LHCN-M2 (cell line): ENCODE measurements around the gene SGMS2. TPM values are rescaled to one million over a fixed set of nuclear protein-coding genes. Genes with fewer than 3 reads are reported as not detected.
"Not testable (repeated sequence)": the region's sequence is repeated elsewhere in the genome, so short reads cannot be mapped to it uniquely, and the experiment has no call there.

Experiments
- DNase-seq: peaks from one replicate; pipeline ENCODE4 v3.0.0-alpha.2; 2012; ENCODE audit warnings: low read depth
- total RNA-seq: library from RNA; depleted of rRNA; stranded (reverse); fragments of >200 nt; gene quantifications from 2 replicates; pipeline ENCODE4 v1.2.3, GENCODE V29; 2014

The SGMS2 gene
- total RNA-seq, 1 experiment from 2014 or later: 98.9 TPM

DNA sequence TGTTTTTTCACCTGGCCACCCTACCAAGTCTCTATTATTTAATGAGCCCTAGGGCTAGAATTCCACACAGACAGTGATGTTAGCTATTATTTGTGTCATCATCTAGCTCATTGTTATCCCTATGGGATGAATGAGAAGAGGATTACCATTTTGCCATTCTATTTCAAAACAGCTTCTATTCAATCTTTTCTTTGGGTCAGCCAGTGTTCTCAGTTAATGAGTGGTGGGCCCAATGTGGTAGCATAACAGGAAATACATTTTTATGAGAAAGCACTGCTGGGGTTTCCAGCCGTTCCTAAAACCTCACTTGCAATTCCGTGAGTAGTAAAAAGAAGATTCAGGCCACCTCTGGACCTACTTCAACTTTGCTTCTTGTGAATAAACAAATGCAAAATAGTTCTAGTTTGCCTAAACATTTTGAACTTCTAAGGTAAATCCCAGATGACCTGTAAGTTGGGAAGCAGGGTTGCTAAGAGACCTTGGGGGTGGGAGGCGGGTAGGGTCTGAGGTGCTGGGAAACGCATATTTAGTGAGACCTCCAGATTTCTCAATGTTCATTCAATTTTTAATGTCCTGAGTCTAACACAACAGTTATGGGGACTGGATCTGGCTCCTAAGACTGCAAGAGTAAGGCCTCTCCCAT, 81.8 kb downstream of the SGMS2 start:
- no peak for DNase-seq

DNA sequence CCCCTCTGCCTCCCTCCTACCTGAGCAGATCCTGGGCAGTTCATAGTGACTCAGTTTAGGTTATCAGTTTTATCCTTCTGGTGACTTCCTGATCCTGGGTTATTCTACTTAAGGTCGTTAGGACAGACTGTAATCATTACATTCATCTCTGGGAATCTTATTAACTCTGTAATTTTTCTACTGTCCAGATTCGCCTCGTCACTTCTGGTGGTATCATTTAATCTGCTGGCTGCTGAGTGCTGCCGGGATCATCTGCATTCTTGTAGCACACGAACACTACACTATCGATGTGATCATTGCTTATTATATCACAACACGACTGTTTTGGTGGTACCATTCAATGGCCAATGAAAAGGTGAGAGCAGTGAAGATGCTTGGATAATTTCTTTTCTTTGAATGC, 83.6 kb downstream of the SGMS2 start:
- DNase-seq: no peak

DNA sequence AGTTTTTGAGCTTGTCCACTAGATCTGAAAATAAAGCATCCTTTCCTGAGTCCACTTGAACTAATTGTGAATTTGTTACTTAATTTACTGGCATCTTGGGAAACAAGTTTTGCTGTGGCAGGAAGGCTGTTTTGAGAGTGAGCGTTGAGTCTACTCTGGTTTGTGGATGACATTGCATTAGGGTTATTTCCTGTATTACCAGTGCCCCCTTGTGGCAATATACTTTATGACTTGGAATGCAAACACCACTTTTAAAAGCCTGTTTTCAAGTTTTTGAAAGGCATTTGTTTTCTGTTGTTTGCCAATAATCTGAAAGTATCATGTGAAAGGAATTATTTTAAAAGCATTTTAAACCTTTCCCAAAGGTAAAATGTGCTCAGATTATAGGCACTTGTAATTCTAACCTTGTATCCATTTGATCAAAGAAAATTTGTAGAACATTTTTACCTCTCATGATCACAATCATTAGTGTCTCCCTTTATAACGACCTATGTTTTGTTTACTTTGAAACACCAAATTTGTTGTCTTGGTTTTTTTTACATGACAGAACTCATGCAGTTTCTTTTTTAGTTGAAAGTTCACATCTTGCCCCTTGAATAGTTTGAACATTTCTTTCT, 88.7 kb downstream of the SGMS2 start:
- DNase-seq: peak; percentile 71

DNA sequence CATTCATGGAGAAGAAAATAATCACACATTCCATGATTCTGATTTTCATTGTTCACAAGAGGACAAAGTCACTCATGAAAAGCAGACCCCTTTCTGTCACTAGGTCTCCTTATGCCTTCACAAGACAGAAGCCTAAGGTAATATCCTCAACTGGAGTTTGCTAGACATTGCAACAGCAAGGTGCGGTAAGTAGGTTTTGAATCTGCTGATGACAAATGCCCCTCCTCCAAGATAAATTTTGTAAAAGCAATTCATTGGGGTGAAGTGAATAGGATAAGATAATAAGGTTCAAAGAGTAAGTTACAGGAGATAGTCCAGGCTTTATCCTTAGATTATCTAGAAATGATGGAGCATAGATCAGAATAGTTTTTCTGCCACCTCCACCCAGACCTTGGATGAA, 90.5 kb downstream of the SGMS2 start:
- DNase-seq: no peak

DNA sequence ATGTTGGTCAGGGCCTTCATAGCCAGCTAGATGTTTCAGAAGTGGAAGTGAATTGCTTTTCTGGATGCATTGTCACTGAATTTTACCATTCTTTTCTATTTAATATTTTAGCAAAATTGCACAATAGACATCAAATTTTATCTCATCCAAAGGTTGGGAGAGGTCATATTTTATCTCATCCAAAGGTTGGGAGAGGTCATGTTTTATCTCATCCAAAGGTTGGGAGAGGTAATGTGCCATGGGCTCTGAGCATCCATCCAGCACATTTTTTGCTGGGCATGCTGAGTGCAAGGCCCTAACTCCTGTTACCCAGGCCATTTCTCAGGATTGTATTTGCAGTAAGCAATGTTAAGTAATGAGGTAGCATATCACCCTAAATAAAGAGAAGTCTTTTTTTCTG, 91.9 kb downstream of the SGMS2 start:
- no peak for DNase-seq

DNA sequence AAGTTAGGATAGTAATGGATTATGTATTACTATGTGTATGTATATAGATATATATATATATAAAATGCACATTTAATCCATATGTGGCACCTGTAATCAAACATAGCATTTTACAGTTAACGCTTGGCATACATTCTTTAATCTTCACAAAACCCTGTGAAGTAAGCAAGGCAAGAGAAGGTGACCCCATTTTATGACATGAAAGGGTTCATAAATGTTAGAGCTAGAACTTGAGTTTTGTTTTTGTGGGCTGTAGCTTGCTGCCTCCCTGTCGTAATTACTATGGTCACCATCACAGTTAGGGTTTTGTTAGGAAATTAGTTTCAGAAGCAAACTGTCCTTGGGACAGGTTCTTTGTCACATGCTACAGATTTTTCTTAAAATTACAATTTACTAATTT, 92.8 kb downstream of the SGMS2 start:
- DNase-seq: no peak

DNA sequence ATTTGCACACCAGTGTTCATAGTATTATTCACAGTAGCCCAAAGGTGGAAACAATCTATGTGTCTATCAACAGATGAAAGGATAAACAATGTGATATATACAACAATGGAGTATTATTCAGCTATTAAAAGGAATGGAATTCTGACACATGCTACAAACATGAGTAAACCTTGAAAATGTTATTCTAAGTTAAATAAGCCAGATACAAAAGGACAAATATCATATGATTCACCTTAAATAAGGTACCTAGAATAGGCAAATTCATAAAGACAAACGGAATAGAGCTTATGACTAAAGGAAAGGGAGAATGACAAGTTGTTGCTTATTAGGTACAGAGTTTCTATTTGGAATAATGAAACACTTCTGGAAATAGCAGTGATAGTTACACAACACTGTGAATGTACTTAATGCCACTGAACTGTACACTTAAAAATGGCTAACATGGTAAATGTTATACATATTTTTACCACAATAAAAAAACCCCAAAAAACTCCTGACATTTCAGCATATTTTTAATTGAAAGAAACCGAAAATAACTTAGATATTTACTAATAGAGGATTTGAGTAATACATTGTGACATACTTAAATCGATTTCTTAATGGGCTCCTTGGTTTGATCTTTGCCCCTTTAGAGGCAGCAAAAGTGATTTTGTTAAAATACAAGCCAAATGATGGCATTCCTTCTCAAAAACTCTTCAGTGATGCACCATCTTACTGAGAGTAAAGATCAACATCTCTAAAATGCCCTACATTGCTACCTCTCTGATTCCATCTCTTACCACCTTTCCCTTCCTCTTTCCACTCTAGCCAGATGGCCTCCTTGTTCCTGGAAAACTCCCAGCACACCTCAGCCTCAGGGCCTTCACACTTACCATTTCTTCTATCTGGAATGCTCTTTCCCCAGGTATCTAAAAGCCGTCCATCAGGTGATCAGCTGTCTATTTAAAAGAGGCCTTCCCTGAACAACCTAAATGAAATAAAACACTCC, 98.0 kb downstream of the SGMS2 start:
- DNase-seq: no peak

DNA sequence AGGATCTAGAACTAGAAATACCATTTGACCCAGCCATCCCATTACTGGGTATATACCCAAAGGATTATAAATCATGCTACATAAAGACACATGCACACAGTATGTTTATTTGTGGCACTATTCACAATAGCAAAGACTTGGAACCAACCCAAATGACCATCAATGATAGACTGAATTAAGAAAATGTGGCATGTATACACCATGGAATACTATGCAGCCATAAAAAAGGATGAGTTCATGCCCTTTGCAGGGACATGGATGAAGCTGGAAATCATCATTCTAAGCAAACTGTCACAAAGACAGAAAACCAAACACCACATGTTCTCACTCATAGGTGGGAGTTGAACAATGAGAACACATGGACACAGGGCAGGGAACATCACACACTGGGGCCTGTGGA, 101.0 kb downstream of the SGMS2 start:
- DNase-seq: not testable (repeated sequence)

DNA sequence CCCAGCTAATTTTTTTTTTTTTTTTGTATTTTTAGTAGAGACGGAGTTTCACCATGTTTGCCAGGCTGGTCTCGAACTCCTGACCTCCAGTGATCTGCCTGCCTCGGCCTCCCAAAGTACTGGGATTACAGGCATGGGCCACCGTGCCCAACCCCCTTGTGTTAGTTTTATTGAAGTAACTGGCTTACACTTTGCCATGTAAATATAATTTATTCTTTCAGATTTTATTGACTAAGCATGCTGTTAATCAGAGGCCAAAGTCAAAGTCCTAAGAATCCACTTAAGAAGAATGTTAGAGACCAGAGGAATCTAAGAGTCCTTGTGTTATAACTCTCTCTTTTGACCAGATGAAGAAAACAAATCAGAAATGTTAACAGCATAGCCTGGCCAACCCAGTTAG, 102.1 kb downstream of the SGMS2 start:
- DNase-seq: not testable (repeated sequence)

DNA sequence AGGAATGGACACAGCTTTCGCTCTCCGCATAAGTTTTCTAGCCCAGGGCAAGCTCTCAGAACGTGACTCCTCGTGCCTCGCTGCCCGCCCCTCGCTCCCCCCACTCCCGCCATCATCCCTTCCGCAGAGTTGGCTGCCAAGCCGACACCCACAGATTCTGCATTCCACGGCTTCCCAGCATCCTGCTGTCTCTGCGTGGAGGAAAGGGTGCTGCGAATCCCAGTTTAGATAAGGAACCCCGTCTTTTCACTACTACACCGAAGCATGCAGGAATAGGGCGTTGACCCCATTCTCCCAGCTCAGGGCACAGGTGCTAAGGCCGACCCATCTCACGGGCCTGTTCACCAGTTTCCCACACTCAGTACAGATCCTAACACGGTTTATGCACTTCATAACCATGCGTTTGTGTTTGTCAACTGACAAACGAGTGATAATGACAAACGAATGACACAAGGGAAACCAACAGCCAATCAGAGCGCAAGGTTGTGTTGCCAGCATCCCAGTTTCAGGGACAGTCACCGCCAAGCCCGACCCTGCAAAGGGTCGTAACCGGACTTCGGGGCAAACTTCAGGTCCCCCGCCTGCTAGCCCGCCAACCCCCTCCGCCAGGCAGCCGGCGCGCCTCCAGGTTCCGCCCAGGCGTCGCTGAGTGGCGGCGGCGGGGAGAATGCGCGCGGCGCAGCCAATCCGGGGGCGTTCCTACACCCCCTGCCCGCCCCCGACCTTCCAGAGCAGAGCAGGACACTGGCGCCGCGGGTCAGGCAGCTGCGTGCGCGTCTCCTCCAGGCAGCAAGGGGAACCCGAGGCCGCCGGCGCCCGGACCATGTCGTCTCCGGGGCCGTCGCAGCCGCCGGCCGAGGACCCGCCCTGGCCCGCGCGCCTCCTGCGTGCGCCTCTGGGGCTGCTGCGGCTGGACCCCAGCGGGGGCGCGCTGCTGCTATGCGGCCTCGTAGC, 106.4 kb downstream of the SGMS2 start, which contains the start of gene CYP2U1:
CYP2U1 (plus strand) TSS at position 729 of the 954 bp plus-strand sequence; CDS start at position 824, 95 bp downstream.
- peak; percentile 78 for DNase-seq

DNA sequence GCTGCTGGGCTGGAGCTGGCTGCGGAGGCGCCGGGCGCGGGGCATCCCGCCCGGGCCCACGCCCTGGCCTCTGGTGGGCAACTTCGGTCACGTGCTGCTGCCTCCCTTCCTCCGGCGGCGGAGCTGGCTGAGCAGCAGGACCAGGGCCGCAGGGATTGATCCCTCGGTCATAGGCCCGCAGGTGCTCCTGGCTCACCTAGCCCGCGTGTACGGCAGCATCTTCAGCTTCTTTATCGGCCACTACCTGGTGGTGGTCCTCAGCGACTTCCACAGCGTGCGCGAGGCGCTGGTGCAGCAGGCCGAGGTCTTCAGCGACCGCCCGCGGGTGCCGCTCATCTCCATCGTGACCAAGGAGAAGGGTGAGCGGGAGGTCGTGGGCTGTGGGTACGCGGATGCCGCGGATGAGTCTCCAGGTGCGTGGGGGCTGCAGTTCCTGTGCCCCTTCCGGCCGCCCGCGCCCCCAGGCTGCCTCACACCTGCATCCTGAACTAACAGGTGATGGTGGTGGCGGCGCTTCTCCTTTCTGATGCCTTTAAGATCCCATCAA, 107.1 kb downstream of the SGMS2 start:
- no peak for DNase-seq

DNA sequence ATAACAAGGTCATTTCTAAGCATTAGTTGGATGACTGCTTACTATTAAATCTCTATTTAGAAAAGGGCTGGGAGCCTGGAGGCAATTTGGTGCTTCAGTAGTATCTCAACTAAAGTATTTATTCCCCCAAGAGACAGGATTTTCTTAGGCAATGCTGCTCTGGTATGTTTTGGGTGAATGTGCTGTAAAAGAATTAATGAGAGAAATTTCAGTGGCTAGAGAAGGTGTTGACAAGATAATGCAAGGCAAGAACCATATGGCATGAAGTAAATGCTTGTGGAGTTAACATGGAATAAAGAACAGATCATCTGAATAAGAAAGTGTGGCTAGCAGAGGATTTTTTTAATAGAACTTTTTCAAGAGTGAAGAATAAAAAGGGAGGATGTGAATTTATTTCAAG, 110.5 kb downstream of the SGMS2 start:
- DNase-seq: no peak

DNA sequence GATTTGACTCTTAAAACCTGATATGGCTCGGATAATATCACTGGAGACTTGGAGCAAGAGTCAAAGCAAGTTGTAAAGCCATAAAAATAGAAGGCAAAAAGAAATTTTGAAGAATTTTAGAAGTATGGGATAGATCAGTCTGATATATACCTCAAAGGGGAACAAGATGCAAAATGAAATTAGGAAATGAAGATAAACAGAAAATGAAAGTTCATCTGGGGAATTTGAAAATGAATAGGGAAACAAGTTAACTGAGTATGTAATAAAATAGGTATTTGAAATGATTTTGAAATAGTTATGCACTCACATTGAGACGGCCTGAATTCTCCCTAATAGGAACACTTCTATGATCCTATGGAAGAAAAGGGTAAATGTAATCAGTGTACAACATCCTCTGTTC, 112.3 kb downstream of the SGMS2 start:
- no peak for DNase-seq

DNA sequence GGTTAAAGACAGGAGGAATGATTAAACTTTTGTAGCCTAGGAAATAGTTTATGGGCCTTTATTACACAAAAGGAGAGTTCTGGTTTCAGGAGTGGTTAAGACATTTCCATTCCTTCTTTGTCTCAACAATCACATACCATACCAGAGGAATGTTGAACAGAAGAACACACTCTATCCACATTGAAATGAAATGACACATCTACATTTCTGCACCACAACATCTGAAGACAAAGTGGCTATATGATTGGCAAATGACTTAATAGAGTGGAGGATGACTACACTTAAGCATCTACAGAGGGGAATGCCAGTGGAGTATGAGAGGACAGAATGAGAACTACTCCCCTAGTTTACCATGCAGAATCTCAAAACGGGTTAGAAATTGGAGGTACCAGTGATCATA, 114.6 kb downstream of the SGMS2 start:
- no peak for DNase-seq

DNA sequence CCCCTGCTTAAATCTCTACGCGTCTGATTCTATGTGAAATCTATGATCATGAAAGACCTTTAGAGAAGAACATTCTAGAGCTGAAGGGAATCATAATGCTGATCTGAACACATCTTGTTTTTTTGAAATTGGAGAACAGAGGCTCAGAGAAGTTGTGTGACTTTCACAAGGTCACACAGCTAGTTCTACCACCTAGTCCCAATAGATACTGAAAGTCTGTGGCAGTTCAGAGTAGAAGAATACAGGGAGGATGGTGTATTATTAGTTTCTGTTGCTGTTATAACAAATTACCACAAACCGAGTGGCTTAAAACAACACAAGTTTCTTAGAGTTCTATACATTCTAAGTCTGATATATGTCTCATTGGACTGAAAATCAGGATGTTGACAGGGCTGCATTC, 121.1 kb downstream of the SGMS2 start:
- no peak for DNase-seq

DNA sequence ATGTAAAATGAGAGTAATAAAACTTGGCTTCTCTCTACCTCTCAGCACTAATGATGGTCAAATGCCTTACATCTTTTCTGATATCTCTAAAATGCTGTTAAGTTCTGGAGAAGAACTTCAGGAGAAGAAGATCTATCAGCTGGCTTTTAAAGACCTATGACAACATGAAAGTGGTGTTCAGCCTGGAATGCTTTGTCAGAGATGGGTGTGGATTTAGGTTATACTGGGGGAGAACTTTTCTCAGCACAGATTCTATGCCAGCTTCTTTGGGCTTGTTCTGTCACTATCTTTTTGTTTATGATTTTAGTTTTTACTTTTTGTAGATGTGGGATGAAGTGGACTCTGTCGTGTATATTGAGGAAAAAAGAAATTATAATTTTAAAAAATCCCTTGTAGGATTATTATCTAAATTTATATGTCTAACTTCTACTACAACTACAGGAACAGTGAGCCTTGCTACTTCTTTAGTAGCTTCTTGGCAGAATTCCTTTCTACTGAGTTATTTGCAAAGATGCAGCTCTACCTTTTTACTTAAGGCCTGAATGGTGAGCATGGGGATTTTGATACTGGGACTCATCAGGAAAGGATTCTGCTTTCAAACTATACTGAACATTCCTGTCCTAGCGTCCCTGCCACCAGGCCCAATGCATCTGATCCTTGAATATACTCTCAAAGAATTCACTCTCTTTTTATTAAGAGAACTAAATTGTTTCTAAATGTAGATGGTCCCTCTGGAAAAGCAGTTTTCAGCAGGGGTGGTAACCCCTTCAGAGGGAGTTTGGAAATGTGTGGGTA, 126.2 kb downstream of the SGMS2 start:
- DNase-seq: no peak

DNA sequence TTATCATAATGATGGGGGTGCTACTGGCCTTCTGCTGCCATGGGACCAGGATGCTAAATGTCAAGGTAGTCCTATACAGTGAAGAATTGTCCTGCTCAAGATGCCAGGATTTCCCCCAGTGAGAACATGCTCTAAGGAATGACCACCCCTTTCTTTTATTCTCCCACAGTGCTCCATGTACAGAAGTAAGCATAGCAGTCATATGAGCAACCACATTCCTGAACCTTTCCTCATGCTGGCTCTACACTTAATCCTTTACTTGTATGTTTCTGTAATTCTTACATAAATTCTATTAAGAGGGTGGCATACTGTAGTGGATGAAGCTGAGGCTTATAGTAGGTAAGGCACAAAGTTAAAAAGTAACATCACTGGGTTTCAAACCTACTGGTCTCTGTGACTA, 126.8 kb downstream of the SGMS2 start:
- peak; percentile 56 for DNase-seq

DNA sequence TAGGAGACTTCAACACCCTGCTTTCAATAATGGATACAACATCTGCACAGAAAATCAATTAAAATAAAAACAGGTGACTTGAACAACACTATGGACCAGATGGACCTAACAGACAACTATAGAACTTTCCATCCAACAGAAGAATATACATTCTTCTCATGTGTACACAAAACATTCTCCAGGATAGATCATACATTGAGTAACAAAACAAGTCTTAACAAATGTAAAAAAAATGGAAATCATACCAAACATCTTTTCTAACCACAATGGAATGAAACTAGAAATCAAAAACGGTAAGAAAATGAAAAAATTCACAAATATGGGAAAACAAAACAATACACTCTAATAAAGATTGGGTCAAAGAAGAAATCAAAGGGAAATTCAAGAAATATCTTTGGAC, 131.3 kb downstream of the SGMS2 start:
- no peak for DNase-seq
